ENCODE measurements around the gene CNIH3.
"Not testable (repeated sequence)": the region's sequence is repeated elsewhere in the genome, so short reads cannot be mapped to it uniquely, and the experiment has no call there.

The CNIH3 gene
- 0.63 to 1.4 reads per million in 2 donors for total RNA-seq

DNA sequence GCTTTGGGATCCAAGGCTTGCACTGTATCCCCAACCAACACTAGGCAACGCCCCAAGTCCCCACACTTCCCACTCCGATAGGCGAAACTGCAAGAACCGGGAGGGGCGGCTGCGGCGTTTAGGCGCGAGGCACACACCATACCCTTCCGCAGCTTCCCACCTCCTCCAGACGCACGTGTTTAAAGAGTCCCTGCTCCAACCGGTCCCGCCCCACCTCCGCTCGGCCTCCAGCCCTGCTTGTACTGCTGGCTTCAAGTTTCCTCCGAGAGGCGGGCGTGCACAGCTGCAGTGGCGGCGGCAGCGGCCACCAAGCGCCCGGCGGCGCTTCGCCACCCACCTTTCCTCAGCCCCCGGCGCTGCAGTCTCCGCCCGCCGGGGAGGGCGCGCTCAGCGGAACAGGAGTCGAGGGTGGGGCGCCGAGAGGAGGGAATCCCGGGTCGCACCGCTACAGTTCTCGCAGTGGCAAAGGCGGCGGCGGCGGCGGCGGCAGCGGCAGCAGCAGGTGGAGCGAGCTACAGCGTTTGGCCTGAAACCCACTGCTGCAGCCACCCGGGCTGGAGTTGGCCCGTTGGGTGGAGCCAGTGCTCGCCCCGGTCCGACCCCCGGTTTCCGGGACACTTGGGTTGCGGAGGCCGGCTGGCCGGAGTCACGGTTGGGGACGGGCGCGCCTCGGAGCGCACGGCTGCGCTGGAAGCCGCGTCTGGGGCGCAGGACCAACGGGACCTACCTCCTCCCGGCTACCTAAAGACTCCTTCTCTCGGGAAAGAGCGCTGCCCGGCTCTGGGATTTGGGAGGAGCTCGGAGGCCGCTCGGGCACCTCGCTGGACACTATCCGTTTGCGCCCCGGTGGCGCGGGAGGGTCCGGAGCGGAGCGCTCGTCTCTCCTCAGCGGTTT lies at the start of gene CNIH3:
Gene CNIH3, plus strand, starts transcription at position 457 of the 895 bp plus-strand sequence. CDS start 858 bp downstream, outside the sequence.
- peak; percentile 26 for DNase-seq

DNA sequence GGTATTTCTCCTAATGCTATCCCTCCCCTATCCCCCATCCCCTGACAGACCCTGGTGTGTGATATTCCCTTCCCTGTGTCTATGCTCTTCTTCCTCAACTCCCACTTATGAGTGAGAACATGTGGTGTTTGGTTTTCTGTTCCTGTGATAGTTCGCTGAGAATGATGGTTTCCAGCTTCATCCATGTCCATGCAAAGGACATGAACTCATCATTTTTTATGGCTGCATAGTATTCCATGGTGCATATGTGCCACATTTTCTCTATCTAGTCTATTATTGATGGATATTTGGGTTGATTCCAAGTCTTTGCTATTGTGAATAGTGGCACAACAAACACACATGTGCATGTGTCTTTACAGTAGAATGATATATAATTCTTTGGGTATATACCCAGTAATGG lies 49.6 kb upstream of the CNIH3 start:
- DNase-seq = not testable (repeated sequence)

DNA sequence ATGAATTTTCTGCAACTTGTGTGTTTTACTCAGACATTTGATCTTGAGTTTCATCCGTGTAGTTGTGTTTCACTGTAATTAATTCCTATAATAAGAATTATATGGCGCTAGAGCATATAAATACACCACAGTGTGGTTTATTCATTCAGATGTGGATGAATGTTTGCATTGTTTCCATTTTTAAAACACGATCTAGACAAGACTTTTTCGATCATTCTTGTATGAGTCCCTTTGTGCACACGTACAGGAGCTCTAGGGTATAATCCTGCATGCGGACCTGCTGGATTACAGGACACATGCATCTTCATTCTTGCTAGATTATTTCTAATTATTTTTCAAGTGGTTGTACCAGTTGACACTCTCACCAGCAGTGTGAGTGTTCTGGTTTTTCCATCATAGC lies 46.8 kb upstream of the CNIH3 start:
- no peak for DNase-seq

DNA sequence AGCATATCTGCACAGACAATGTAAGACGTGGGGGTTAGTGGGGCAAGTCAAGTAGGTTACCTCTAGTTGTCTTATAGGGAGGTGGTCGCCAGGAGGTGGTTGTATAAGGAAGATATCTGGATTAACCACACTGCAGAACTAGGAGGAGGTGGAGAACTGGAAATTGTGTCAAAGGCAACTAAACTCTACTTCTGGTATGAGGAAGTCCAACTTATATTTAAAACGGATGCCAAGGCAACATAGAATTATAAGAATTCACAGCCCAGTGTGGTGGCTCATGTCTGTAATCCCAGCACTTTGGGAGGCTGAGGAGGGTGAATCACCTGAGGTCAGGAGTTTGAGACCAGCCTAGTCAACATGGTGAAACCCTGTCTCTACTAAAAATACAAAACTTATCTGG lies 44.1 kb upstream of the CNIH3 start:
- not testable (repeated sequence) for DNase-seq

DNA sequence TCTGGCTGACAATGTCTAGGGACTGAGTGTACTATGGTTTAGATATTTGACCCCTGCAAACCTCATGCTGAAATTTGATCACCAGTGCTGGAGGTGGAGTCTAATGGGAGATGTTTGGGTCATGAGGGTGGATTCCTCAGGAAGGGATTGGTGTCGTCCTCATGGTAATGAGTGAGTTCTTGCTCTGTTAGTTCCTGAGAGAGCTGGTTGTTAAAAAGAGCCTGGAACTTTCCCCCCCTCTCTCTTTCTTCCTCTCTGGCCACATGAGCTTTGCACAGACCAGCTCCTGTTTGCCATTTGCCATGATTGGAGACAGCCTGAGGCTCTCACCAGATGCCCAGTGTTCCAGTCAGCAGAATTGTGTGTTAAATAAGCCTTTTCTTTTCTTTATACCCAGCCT lies 36.6 kb upstream of the CNIH3 start:
- no peak for DNase-seq

DNA sequence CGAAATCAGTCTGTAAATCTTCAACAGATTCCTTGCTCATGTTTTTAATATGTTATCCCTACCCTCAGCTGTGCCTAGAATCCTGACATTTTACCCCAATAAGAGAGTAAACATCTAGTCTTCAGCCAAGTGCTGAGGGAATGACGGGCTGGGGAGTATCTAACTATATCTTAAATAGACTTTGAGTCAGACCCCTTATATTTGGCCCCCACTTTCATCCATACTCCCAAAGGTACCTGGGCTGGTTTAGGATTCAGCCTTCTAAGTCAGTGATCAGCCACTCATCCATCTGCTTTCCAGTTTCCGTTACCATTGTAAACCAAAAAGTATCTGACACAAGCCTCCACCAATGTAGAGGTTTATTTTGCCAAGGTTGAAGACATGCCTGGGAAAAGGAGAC lies 36.1 kb upstream of the CNIH3 start:
- DNase-seq = no peak

DNA sequence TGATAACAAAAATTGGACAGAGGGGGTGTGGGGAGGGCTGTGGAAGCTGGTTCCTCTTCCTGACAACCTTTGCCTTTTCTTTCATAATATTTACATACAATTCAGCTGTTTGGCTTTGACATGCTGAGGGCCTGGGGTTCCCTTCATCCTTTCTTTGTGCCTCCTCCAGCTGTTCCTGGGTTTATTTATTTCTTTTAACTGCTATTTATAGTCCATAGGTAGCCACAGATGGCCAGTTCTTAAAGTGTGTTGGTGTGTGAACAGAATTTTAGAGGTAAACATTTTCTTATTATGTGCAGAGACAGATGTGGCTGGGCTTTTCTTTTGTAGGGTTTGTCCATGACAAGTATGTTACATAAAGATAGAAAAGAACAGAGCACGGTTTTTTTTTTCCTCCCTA lies 34.1 kb upstream of the CNIH3 start:
- DNase-seq = no peak

DNA sequence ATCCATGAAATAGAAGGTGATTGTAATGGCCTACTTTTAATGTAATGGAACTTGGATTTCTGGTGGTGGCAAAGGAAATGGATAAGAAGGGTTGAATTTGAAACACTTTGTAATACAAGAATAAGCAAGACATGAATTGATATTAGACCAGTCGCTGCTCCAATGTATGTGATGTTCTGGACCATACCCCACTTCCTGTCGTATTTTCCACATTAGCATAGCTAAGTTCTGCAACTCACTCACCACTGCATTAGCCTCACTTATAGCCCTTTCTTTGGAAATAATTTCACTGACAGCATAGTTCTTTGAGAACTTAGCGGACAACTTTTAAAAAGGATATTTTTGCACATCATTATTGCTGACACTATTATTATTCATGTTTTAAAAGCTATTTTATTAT lies 32.3 kb upstream of the CNIH3 start:
- DNase-seq = no peak

DNA sequence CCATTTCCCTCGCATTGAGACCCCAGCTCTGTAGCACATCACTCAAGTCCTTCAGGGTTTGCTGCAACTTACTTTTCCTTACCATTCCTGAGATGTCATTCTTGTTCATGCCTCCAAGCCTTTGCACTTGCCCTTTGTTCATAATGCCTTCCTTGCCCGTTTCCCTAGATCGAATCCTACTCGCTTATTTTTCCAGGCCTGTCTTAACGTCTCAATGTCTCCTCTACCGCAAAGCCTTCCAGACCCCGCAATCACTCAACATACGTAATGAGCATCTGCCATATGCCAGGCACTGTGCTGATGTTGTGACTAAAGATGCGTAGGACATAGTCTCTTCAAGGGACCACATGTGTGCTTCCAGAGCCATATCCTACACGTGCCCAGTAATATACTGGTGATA lies 31.1 kb upstream of the CNIH3 start:
- DNase-seq = no peak

DNA sequence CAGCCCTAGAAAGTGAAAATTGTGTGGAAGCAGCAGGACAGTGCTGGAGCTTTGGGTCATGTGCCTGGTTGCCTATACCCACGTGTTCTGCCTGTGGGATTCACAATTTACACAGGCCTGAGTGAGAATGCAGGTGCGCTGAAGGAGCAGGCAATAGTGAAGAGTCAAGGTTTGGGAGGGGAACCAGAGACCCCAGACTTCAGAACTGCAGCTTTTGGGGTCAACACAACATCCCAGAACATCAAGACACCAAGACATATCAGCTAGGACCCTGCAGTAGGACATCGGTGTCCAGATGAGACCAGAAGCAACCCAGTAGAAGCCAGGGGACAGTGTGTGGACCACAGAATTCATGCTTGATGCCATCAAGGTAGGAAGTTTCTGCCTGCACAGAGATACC lies 29.1 kb upstream of the CNIH3 start:
- no peak for DNase-seq

DNA sequence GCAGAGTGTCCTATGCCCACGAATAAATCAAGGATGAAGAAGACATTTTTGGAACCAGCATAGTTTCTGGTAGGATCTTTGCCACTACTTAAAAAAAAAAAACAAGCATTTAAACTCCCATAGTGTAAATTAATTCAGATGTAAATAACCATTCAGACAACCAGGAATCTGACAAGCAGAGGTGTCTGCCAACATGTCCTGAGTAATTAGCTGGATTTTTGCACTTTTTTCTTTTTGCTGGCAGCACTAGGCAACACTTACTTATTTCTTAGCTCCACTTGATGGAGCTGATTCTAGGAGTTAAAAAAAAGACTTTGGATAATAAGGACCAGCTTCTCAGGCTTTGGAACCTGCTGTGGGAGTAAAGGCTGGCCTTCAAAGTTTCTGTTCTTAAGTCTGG lies 27.6 kb upstream of the CNIH3 start:
- DNase-seq = no peak

DNA sequence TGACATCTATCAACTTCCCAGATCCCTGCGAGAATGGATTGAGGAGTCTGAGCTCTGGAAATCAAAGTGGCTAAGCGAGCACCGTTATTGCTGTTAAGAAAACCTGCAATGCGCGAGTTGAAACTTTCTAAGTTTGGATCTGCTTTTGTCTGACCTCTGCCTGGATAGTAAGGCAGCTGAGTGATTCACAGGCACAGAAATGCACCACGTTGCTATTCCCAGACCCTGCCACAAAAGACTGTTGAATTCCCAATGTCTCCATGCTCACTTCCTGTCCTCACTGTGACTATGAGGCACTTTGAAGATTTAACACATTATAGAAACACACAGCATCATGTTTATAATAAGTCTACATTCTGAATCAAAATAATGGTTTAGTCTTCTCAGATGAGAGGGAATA lies 27.1 kb upstream of the CNIH3 start:
- no peak for DNase-seq

DNA sequence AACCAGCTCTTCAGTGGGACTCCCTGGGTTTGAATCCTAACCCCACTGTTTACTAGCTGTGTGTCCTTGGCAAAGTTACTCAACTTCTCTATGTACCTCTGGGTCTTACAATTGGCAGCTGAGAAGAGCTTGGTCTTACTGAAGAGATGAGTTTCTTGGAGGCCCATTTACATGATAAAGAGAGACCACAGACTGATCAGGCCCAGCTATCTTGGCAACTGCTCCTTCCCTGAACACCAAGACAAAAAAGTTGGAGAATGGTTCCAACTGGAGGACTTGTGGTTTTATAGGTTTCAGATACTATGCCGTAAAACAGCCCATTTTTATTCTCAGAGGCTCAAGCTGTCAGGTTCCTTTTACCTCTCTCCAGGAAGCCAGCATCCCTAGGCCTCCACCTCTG lies 24.8 kb upstream of the CNIH3 start:
- DNase-seq = no peak

DNA sequence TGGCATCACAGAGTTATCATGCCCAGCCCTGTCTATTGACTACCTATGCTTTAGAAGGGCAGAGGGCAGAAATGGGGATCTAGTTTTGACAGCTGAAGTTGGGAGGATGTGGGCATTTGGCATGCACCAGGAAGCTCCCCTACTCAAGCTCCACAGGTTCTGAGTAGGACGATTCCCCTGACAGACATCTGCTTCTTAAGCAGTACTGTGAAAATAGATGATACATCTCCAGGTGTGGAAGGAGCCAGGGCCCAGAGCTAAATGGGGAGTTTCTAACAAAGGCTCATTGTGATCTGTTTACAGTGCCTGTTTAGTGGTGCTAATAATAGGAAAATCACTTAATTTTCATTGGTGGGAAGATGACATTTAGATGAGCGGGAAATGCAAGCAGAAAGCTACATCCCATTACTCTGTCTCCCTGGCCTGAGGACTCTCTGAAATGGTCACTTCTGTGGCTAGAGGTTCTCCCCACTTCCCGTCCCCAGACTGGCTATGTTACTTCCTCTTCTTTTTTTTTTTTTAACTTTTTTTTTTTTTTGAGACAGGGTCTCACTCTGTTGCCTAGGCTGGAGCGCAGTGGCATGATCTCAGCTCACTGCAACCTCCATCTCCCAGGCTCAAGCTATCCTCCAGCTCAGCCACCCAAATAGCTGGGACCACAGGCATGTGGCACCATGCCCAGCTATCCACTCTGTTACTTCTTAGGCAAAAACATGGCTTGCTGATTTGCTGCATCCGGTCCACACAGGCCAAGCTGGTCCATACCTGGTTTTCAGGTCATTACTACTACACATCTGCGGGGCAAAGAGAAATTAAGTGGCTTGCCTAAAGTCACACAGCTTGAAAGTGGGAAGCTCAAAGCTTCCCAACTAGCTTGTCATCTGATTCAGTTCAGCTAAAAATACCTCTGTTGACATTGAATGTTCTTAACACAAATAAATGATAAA lies 23.2 kb upstream of the CNIH3 start:
- no peak for DNase-seq

DNA sequence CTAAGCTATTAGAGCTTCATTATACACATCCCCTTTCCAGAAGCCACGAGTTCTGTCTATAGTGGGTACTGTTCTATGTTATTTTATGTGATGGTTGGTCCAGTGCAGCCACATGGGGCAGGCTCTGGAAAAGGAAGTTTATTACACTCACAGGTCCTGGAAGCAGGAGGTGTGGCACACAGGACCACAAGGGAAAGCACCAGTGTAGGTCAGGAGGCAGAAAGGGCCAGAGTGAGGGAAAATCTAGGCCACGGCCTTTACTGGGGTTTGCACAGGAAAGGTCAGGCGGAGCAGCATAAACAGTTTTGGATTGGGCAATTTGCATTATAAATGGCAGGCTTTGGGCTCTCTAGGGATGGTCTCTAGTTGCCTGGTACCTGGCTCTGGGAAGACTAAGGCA lies 21.8 kb upstream of the CNIH3 start:
- DNase-seq = no peak

DNA sequence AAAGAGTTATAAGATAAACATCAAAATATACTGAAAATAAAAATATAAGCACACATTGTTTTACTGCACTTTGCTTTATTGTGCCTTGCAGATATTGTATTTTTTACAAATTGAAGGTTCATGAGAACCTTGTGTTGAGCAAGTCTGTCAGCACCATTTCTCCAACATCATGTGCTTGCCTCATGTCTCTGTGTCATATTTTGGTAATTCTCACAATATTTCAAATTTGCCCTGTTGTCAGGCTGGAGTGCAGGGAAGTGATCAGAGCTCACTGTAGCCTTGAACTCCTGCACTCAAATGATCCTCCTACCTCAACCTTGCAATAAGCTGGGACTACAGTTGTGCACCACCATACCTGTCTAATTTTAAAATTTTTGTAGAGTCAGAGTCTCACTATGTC lies 21.3 kb upstream of the CNIH3 start:
- DNase-seq = no peak

DNA sequence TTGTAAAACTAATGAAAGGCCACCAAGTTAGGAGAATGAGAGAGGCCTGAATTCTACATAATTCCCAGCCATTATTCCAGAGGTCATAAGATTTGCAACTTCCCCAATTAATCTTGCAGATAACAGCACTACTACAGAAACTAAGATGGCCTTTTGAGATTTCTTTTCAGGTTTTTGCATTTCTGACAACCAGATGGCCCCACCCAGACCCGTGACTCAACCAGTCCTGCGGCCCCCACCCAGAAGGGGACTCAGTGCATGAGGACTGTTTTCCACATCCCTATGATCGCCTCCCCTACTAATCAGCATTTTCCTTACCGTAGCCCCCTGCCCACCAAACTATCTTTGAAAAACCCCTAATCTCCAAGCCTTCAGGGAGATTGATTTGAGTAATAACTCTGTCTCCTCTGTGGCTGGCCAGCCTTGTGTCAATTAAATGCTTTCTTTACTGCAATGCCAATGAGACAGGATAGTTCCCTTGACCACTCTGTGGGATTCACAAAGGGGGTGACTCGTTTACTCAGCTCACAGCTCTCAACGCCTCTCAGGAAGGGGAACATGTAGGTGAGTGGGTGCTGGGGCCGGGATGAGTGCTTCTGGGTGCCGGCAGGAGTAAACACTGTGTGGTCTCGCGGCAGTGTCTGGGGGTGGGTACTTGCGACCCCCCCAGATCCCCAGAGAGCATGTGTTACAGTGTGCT lies 10.5 kb upstream of the CNIH3 start:
- no peak for DNase-seq

DNA sequence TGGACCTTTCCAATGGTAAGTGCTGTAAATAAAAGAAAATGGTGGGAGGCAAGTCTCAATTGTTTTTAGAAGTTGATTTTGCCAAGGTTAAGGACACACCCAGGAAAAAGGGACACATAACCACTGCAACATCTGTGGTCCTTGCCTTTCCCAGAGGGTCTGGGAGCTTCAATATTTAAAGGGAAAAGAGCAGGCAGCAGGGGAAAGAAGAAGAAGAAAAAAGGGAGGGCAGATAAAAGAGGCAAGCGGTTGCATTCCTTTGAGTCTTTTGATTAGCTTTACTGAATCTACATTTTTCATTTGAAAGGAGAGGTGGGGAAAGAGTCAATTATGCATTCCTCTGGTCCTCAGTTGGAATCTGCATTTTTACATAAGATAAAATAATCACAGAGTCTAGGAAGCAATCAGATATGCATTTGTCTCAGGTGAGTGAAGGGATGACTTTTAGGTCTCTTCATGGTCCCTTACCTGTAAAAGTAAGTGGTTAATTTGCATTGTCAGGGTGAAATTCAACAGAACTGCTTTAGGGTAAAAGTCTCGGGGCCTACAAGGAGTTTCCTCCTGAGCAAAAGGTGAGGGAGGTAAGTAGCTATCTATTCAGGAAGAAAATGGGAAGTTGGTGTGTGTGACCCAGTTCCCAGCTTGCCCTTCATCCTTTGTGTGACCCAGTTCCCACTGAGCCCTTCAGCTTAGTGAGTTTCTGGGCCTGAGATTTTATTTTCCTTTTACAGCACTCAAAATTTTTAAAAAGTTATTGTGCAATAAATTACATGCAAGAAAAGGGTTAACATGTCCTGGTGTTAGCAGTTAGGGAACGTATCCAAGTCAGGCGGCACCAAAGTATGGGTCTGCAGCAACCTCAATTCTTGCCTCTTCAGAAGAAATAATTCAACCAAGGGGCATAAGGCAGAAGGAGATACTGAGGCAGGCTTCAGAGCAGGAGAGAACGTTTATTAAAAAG lies 8.6 kb upstream of the CNIH3 start:
- no peak for DNase-seq

DNA sequence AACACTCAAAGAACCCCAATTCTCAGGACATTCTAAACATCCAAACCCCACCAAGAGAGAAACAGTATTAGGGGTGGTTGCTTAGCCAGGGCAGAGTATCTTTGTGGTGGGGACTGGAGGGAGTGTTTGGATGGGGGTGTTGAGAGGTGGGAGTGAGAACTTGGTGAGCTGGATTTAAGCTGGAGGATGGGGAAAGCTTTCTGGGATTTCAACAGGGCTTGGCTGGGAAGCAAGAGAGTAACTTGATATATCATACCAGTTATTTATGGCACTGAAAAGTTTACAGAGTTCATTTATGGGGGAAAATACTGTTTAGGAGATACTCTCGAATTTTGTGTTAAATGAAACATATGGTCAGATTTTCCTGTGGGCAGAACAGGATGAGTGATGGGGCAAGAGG lies 6.8 kb upstream of the CNIH3 start:
- no peak for DNase-seq

DNA sequence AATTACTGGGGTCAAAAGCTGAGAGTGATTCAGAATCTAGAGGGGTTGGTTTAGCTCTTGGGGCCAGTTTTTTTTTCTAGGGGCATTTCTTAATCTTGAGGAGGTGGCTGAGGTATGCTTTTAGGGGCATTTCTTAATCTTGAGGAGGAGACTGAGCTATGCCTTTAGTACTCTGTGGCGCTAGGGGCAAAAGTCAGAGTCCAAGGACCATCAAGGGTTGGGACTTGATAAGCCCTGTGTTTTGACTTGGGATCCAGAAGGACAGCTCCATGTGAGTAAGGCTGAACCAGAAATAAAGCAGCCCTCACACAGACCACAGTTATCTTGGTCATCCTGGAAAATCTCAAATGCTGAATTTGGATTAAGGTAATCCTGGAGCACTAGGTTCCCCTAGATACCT lies 3.9 kb upstream of the CNIH3 start:
- DNase-seq = no peak

DNA sequence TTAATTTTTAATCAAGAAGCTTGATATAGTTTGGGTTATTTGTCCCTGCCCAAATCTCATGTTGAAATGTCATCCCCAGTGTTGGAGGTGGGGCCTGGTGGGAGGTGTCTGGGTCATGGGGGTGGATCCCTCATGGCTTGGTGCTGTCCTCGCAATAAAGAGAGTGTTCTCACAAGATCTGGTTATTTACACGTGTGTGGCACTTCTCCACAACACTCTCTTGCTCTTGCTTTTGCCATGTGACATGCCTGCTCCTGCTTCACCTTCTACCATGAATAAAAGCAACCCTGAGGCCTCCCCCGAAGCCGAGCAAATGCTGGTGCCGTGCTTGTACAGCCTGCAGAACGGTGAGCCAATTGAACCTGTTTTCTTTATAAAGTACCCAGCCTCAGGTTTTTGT lies 2.6 kb upstream of the CNIH3 start:
- no peak for DNase-seq
